SU-DHL-6 (cell line): ENCODE measurements around the gene UBASH3B.

Experiments used
- EZH2phosphoT487 ChIP-seq: fragments of 200-600 bp; sonication (generic), shearing (Covaris generic); conservative IDR thresholded peaks from 2 replicates; pipeline ENCODE4 v1.6.1; 2018; ENCODE audit warnings: mild to moderate bottlenecking, antibody characterized with exemption, low read length, moderate library complexity, mixed read lengths
- TF ChIP-seq, protein P1 (sequence below): fragments of 200-600 bp; sonication (generic); IDR thresholded peaks from one replicate; pipeline ENCODE4 v1.5.1; 2017; ENCODE audit warnings: antibody characterized with exemption, mild to moderate bottlenecking, low read length, moderate library complexity; ENCODE audit not compliant: insufficient read depth, poor library complexity, severe bottlenecking

DNA sequence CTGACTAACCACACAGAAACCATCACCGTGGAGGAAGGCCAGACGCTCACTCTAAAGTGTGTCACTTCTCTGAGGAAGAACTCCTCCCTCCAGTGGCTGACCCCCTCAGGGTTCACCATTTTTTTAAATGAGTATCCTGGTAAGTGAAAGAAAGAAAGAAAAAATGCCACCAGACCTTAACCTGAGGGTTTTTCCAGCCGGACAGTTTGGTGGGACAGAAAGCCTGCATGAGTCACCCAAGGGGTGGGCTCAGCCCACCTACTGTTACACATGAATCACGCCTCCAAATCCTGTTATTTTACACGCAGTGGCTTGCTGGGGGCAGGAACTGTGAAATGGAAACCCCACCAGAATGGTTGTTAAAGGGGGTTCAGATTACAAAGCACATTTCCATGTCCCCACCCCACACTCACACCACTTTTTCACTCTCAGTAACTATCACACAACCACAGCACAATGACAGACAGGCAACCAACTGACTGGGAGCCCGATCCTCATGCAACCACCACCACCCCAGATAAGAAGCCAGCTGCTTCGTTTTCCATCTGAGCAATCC is 194.6 kb downstream of the UBASH3B start:
- TF ChIP-seq, protein P1, sequence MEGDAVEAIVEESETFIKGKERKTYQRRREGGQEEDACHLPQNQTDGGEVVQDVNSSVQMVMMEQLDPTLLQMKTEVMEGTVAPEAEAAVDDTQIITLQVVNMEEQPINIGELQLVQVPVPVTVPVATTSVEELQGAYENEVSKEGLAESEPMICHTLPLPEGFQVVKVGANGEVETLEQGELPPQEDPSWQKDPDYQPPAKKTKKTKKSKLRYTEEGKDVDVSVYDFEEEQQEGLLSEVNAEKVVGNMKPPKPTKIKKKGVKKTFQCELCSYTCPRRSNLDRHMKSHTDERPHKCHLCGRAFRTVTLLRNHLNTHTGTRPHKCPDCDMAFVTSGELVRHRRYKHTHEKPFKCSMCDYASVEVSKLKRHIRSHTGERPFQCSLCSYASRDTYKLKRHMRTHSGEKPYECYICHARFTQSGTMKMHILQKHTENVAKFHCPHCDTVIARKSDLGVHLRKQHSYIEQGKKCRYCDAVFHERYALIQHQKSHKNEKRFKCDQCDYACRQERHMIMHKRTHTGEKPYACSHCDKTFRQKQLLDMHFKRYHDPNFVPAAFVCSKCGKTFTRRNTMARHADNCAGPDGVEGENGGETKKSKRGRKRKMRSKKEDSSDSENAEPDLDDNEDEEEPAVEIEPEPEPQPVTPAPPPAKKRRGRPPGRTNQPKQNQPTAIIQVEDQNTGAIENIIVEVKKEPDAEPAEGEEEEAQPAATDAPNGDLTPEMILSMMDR, result no peak
- TF ChIP-seq EZH2phosphoT487, result no peak
